ENCODE results near the gene TMEM100.

TMEM100 gene

GRCh38 chr17:55717432-55717831 is 5.2 kb downstream of the TMEM100 start:
- TF ChIP-seq CTCF (conservative IDR thresholded peaks at IDR 0.05) = no peak

GRCh38 chr17:55710829-55711496 is 11.7 kb downstream of the TMEM100 start:
- no peak overlapping the region for H3K27ac ChIP-seq
- TF ChIP-seq CTCF (conservative IDR thresholded peaks at IDR 0.05) = no peak

More at GRCh38 chr17:55717432-55717831, 5.2 kb downstream of the TMEM100 start:
- H3K27ac ChIP-seq = no peak overlapping the region

GRCh38 chr17:55710410-55710809 is 12.3 kb downstream of the TMEM100 start:
- TF ChIP-seq CTCF (conservative IDR thresholded peaks at IDR 0.05) = no peak
- no peak overlapping the region for H3K27ac ChIP-seq

GRCh38 chr17:55709984-55710383 is 12.7 kb downstream of the TMEM100 start:
- no peak for TF ChIP-seq CTCF (conservative IDR thresholded peaks at IDR 0.05)
- no peak overlapping the region for H3K27ac ChIP-seq

- TF ChIP-seq CTCF (conservative IDR thresholded peaks at IDR 0.05) = no peak
- no peak overlapping the region for H3K27ac ChIP-seq
Observed at GRCh38 chr17:55709440-55709839, 13.2 kb downstream of the TMEM100 start.

GRCh38 chr17:55708175-55708974 is 14.3 kb downstream of the TMEM100 start:
- H3K27ac ChIP-seq = no peak overlapping the region
- no peak for TF ChIP-seq CTCF (conservative IDR thresholded peaks at IDR 0.05)
